ENCODE data around the gene LCE4A.

LCE4A gene

GRCh38 chr1:152741656-152742055 is 33.7 kb downstream of the LCE4A start:
- Histone ChIP-seq H3K4me1 (no peaks in the 10 kb centered on the region), H3K36me3 (no peaks in the 10 kb centered on the region), H3K27me3 (no peaks in the 10 kb centered on the region), H3K4me3 (ENCODE audit: low read depth, low read length) (no peak overlapping the region), H3K9me3 (no peaks in the 10 kb centered on the region)
- TF ChIP-seq, protein P1, sequence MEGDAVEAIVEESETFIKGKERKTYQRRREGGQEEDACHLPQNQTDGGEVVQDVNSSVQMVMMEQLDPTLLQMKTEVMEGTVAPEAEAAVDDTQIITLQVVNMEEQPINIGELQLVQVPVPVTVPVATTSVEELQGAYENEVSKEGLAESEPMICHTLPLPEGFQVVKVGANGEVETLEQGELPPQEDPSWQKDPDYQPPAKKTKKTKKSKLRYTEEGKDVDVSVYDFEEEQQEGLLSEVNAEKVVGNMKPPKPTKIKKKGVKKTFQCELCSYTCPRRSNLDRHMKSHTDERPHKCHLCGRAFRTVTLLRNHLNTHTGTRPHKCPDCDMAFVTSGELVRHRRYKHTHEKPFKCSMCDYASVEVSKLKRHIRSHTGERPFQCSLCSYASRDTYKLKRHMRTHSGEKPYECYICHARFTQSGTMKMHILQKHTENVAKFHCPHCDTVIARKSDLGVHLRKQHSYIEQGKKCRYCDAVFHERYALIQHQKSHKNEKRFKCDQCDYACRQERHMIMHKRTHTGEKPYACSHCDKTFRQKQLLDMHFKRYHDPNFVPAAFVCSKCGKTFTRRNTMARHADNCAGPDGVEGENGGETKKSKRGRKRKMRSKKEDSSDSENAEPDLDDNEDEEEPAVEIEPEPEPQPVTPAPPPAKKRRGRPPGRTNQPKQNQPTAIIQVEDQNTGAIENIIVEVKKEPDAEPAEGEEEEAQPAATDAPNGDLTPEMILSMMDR (IDR thresholded peaks at IDR 0.05; ENCODE audit: low read depth, low read length) = no peak
- DNase-seq = no peak

- Histone ChIP-seq H3K9me3 (no peaks in the 10 kb centered on the region), H3K27me3 (no peaks in the 10 kb centered on the region), H3K36me3 (no peaks in the 10 kb centered on the region), H3K4me1 (no peaks in the 10 kb centered on the region), H3K4me3 (ENCODE audit: low read depth, low read length) (no peak overlapping the region)
- TF ChIP-seq, protein P1 (IDR thresholded peaks at IDR 0.05; ENCODE audit: low read depth, low read length) = no peak
- DNase-seq = no peak
Measured at GRCh38 chr1:152743371-152744145, 35.6 kb downstream of the LCE4A start.

GRCh38 chr1:152745289-152745704 is 37.3 kb downstream of the LCE4A start:
- Histone ChIP-seq H3K4me3 (ENCODE audit: low read depth, low read length) (no peak overlapping the region), H3K9me3 (no peaks in the 10 kb centered on the region), H3K4me1 (no peaks in the 10 kb centered on the region), H3K36me3 (no peaks in the 10 kb centered on the region), H3K27me3 (no peaks in the 10 kb centered on the region)
- no peak for DNase-seq
- TF ChIP-seq, protein P1 (IDR thresholded peaks at IDR 0.05; ENCODE audit: low read depth, low read length) = no peak

DNA sequence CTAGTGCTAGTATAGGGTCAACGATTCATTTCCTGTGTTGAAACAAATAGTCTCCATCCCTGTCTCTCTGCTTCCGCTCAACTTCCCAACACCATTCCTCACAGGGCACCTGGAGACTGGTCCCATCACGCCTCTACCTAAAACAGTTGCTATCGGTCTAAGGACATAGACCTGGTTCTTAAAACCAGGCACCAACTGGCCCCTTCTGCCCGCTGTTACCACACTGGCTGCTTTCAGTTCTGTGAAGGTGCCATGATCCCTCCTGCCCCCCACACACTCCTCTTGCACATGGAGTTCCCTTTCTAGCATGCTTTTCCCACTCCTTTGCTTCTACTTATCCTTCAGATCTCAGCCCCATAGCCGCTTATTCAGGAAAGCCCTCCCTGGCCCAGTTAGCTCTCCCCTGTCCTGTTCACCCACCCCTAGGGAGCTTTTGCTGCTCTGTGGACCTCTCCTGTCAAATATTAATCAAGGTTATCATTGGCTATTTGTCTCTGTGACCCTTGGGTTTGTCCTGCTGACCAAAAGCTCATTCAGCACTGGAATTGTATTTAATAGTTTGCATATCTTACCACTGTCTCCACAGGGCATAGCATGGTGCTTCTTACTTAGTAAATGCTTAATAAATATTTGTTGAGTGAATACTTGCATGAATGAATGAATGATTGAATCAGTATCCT is 37.9 kb downstream of the LCE4A start:
- Histone ChIP-seq H3K36me3 (no peaks in the 10 kb centered on the region), H3K27me3 (no peaks in the 10 kb centered on the region), H3K4me1 (no peaks in the 10 kb centered on the region), H3K9me3 (no peaks in the 10 kb centered on the region), H3K4me3 (ENCODE audit: low read depth, low read length) (no peak overlapping the region)
- DNase-seq = no peak
- TF ChIP-seq, protein P1 (IDR thresholded peaks at IDR 0.05; ENCODE audit: low read depth, low read length) = no peak

- Histone ChIP-seq H3K4me3 (ENCODE audit: low read depth, low read length) (no peak overlapping the region), H3K4me1 (no peaks in the 10 kb centered on the region), H3K36me3 (no peaks in the 10 kb centered on the region), H3K27me3 (no peaks in the 10 kb centered on the region), H3K9me3 (no peaks in the 10 kb centered on the region)
- DNase-seq = no peak
- TF ChIP-seq, protein P1 (IDR thresholded peaks at IDR 0.05; ENCODE audit: low read depth, low read length) = no peak
Measured at GRCh38 chr1:152747831-152748230, 39.9 kb downstream of the LCE4A start.

- DNase-seq = no peak
- TF ChIP-seq, protein P1 (IDR thresholded peaks at IDR 0.05; ENCODE audit: low read depth, low read length) = no peak
- no peak overlapping the region for H3K4me3 ChIP-seq (ENCODE audit: low read depth, low read length)
- H3K27me3 ChIP-seq = no peaks in the 10 kb centered on the region
- no peaks in the 10 kb centered on the region for H3K4me1 ChIP-seq
- H3K9me3 ChIP-seq = no peaks in the 10 kb centered on the region
- no peaks in the 10 kb centered on the region for H3K36me3 ChIP-seq
Measured at GRCh38 chr1:152752225-152752624, 44.3 kb downstream of the LCE4A start.
